PC-9 (cell line): ENCODE results near the gene OPRM1.

Source experiments
- EZH2 ChIP-seq: fragments of 200-600 bp; sonication (generic); IDR thresholded peaks from 2 replicates; pipeline ENCODE4 v1.8.0; 2017; ENCODE audit warnings: antibody characterized with exemption, low read depth
- TF ChIP-seq, protein P1 (sequence below): fragments of 200-600 bp; sonication (generic); conservative IDR thresholded peaks from 2 replicates; pipeline ENCODE4 v1.6.1; 2017; ENCODE audit warnings: mixed run types, antibody characterized with exemption, mild to moderate bottlenecking, moderate library complexity

DNA sequence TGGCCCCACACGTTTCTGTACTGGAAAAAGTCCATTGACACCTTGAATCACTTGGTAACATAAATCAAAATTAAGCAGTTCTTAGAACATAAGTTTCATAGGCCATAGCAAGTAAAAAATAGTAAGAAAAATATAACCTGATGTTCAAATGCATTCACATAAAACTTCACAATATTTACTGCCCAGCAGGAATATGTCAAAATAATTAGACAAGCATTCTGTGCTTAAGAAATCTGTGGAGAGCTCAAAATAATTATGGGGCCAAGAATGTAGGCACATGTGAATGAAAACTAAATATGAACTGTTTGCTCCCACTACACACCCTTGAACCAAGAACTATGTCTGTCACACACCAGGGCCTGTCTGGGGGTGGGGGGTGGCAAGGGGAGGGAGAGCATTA lies 246.8 kb downstream of the OPRM1 start:
- TF ChIP-seq, protein P1, sequence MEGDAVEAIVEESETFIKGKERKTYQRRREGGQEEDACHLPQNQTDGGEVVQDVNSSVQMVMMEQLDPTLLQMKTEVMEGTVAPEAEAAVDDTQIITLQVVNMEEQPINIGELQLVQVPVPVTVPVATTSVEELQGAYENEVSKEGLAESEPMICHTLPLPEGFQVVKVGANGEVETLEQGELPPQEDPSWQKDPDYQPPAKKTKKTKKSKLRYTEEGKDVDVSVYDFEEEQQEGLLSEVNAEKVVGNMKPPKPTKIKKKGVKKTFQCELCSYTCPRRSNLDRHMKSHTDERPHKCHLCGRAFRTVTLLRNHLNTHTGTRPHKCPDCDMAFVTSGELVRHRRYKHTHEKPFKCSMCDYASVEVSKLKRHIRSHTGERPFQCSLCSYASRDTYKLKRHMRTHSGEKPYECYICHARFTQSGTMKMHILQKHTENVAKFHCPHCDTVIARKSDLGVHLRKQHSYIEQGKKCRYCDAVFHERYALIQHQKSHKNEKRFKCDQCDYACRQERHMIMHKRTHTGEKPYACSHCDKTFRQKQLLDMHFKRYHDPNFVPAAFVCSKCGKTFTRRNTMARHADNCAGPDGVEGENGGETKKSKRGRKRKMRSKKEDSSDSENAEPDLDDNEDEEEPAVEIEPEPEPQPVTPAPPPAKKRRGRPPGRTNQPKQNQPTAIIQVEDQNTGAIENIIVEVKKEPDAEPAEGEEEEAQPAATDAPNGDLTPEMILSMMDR = no peak
- TF ChIP-seq EZH2 = no peak
